ENCODE data around the gene F10.
"Not testable (repeated sequence)": the region's sequence is repeated elsewhere in the genome, so short reads cannot be mapped to it uniquely, and the experiment has no call there.

DNA sequence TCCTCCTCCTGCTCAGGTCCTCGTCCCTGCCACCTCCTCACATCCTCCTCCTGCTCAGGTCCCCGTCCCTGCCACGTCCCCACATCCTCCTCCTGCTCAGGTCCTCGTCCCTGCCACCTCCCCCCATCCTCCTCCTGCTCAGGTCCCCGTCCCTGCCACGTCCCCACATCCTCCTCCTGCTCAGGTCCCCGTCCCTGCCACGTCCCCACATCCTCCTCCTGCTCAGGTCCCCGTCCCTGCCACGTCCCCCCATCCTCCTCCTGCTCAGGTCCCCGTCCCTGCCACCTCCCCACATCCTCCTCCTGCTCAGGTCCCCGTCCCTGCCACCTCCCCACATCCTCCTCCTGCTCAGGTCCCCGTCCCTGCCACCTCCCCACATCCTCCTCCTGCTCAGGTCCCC is 39.4 kb downstream of the F10 start:
- TF ChIP-seq ZNF274 (IDR thresholded peaks at IDR 0.05; ENCODE audit: low read depth, low read length); YY1 (IDR thresholded peaks at IDR 0.05; ENCODE audit: insufficient read depth, insufficient read length); SUZ12 (IDR thresholded peaks at IDR 0.05; ENCODE audit: extremely low read depth, insufficient read depth, insufficient read length): not testable (repeated sequence)

All from NT2/D1 (cell line).